Astrocyte of the cerebellum (primary cell): Measurements from ENCODE around the gene FLCN.

Experiments used
- DNase-seq: peaks from one replicate; pipeline ENCODE4 v3.0.0-alpha.2; 2011; ENCODE audit warnings: low read depth
- H3K4me3 ChIP-seq: 2 replicates; pipeline ENCODE4 v1.5.1; 2011; ENCODE audit warnings: mild to moderate bottlenecking, low read depth, low read length, moderate library complexity
- CTCF ChIP-seq: IDR thresholded peaks from 2 replicates; pipeline ENCODE4 v1.5.1; 2012; ENCODE audit warnings: low read length, low read depth, moderate library complexity, mild to moderate bottlenecking; ENCODE audit errors: missing control alignments
- in situ Hi-C: cut with HindIII; loops from 2 replicates; pipeline ENCODE4 v1.10.0; 2017; ENCODE audit warnings: low sequenced_read_pairs

Gene FLCN

GRCh38 chr17:17165666-17166308 is 71.2 kb downstream of the FLCN start:
- in situ Hi-C loops = no loop called here

GRCh38 chr17:17164676-17165075 is 72.3 kb downstream of the FLCN start:
- in situ Hi-C loops = no loop called here
- no peak overlapping the region for H3K4me3 ChIP-seq
- TF ChIP-seq CTCF = no peak
- DNase-seq = no peak

More at GRCh38 chr17:17165666-17166308, 71.2 kb downstream of the FLCN start:
- TF ChIP-seq CTCF = no peak
- DNase-seq = no peak
- no peak overlapping the region for H3K4me3 ChIP-seq

- in situ Hi-C loops = no loop called here
- TF ChIP-seq CTCF = no peak
- no peak overlapping the region for H3K4me3 ChIP-seq
- no peak for DNase-seq
Measured at GRCh38 chr17:17164156-17164555, 72.8 kb downstream of the FLCN start.
